ENCODE data around the gene PAX5.

DNA sequence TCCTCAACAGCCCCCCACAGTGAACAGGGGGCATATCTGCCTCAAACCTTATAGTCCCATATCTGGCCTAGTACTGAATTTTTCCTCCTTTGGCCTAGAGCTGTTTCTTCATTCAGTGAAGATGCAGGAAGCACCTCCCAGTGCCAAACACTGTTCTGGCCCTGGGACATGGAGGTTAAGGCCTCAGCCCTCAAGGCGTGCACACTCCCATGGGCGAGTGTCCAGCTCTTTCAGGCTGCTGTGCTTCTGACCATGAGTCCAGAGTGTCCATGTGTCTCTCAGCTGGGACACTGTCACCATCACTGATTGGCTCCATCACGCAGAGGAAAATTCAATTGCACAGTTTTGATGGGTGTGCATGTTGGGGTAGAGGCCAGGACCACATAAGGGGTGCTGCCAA, 151.5 kb downstream of the PAX5 start:
- TF ChIP-seq POLR2A (IDR thresholded peaks at IDR 0.05) = no peak
- TF ChIP-seq, protein P1, sequence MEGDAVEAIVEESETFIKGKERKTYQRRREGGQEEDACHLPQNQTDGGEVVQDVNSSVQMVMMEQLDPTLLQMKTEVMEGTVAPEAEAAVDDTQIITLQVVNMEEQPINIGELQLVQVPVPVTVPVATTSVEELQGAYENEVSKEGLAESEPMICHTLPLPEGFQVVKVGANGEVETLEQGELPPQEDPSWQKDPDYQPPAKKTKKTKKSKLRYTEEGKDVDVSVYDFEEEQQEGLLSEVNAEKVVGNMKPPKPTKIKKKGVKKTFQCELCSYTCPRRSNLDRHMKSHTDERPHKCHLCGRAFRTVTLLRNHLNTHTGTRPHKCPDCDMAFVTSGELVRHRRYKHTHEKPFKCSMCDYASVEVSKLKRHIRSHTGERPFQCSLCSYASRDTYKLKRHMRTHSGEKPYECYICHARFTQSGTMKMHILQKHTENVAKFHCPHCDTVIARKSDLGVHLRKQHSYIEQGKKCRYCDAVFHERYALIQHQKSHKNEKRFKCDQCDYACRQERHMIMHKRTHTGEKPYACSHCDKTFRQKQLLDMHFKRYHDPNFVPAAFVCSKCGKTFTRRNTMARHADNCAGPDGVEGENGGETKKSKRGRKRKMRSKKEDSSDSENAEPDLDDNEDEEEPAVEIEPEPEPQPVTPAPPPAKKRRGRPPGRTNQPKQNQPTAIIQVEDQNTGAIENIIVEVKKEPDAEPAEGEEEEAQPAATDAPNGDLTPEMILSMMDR (IDR thresholded peaks at IDR 0.05) = no peak
